Endometrial microvascular endothelial cells (primary cell): Measurements from ENCODE around the gene HDLBP. TPM values are rescaled to one million over a fixed set of nuclear protein-coding genes. Genes with fewer than 3 reads are reported as not detected.
"Not testable (repeated sequence)": the region's sequence is repeated elsewhere in the genome, so short reads cannot be mapped to it uniquely, and the experiment has no call there.

Source experiments
- in situ Hi-C: cut with HindIII; loops from 2 replicates; pipeline ENCODE4 v1.10.0; 2017; ENCODE audit warnings: low sequenced_read_pairs, low pct_unique_long_range_greater_than_20kb; ENCODE audit errors: inconsistent ontology term
- total RNA-seq: library from RNA; depleted of rRNA; stranded (reverse); fragments of >200 nt; gene quantifications from one replicate; pipeline ENCODE4 v1.2.3, GENCODE V29; 2015; ENCODE audit errors: inconsistent ontology term

HDLBP gene
- total RNA-seq, 1 donor from 2014 or later = 354 TPM

DNA sequence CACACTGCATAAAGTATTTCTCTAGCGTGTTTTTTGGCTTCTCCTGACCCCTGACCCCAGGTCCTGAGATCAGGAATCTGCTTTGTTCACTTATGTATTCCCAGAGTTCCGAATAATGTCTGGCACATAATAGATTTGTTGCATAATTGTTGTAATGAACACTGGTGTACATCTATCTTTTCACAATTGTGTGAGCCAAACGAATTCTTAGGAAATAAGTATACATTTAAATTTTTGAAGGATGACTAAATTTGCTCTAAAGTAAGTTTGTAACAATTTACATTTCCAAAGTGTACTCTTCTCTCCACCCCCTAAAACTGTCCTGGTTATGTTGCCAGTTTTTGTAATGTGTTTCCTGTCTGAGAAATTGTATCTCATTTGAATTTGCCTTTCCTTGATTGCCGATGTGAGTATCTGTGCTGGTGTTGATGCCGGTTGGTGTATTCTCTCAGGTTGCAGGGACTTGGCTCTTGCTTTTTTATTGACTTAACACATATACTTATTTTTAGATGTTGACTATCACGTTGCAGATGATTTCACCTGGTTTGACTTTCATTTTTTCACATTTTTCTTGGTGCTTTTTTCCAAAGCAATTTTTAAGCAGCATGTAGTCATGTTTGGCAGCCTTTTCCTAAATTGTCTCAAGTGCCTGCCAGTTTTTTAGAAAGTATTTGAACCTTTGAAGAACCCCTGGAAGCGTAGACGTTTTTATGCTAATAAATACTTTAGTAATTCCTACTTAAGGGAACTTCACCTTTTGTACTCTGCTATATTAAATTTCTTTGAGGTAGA lies 24.6 kb upstream of the HDLBP start:
- in situ Hi-C loops = no loop called here

DNA sequence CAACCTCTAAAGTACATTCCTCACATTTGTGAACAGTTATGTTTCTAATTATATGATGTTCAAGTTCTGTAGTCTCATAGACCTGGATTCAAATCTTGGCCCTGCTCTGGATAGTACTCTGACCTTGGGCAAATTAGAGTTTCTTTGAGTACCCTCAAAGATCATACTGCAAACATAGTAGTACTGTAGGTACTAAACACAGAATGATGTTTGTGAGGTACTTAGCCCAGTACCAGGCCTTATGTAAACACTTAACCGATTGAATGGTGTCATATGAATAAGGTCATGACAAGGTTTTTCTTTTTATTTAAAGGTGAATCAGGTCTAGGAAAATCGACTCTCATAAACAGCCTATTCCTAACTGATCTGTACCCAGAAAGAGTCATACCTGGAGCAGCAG lies 19.3 kb upstream of the HDLBP start:
- in situ Hi-C loops = no loop called here

DNA sequence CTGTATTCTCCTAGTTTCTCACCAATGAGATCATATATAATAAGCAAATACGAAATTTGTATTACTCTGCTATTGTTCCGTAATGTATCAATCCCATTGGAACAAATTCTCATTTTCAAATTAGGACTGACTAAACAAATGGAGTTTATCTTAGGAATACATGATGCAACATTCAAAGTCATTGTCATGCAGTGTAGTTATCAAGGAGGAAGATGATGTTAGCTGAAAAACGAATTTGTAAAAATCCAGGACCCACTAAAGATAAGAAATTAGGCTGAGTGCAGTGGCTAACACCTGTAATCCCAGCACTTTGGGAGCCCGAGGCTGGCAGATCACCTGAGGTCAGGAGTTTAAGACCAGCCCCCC lies 15.1 kb upstream of the HDLBP start:
- in situ Hi-C loops = no loop called here

DNA sequence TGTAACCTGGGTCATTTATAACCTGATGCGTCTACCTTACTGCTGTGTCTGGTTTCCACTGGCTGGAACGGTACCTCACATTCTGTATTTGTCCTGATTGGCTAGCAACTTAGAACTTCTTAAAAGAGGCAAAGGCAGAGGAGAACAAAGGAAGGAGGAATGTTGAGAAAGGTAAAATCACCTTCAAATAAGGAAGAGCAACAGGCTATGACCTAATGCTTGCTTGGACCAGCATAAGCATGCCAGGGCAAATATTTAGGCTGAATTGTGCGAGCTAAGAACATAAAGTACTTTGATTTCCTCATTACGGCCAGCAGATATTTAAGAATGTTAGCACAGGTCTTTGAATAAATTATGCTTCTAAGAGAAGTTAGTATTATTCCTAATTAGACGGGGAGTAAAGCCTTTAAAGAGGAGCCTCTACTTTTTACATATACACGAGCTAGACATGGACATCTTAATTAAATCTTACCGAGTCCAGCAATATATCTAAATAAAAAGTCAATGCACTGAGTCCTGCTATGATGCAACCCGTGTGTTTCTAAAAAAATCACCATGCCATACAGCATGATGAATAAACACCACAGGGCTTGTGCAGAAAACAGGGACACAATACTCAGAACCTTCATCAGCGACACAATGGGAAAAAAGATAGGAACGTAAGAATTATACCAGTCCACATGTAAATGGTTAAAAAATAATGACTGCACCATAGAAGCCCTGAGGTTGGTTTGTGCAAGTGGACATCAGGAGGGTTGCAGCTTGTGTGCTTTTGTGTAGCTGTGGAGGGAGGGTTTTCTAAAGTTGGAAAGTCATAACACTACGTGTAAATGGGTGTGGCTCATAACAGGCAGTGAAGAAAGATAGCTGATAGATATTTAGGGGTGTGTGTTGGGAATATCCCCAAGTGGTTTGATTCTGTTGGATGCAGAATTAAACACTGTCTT lies 14.5 kb upstream of the HDLBP start:
- in situ Hi-C loops = no loop called here

DNA sequence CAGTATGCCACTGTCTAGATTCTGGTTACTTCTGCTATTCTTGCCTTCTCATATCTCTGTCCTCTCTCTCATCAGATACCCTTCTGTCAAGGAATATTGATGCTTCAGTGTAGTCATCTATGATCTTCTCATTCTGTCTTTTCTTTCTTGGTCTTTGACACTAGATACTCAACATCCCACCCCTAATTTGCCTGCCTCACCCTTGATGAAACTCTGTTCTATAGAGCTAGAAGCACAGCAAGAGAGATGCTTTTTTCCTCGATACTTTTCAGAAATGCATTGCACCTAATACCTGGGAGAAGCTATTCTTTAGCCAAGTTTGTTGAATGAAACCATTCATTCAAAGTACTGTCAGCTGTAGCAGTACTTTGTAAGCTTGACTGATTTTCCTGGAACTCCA lies 9.8 kb upstream of the HDLBP start:
- in situ Hi-C loops = no loop called here

DNA sequence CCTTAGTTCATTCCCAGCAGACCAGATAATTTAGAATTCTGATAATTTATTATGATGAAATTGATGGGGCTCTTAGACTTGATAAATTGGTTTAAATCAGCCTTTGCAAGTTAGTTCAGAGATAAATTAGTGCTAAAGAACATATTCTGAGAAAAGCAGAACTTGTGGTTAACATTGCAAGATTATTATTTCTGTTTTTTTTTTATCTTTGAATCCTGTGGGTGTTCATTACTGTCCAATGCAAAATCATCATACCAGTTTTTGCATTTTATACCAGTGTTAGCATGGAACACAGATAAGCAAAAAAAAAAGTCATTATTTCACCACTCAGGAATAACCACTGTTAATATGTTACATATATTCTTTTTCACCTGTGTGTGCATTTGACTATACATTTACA lies 9.3 kb upstream of the HDLBP start:
- in situ Hi-C loops = no loop called here

DNA sequence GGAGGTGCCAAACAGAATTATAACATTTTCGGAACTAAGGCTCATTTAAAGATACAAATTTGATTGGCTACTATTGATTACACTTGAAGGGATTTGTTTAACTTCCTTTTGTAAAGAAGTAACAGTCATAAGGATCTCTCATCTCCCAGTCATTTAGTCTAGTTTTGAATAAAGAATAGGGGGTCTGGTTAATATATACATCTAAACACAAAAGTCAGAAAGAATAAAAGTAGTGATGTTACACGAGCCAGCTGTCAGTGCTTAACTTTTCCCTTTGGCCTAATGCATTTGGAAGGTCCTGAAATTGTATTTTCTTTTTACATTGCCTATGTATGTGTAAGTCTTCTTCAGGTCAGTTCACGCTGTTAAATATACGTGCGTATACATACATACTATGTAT lies 8.3 kb upstream of the HDLBP start:
- in situ Hi-C loops = no loop called here

DNA sequence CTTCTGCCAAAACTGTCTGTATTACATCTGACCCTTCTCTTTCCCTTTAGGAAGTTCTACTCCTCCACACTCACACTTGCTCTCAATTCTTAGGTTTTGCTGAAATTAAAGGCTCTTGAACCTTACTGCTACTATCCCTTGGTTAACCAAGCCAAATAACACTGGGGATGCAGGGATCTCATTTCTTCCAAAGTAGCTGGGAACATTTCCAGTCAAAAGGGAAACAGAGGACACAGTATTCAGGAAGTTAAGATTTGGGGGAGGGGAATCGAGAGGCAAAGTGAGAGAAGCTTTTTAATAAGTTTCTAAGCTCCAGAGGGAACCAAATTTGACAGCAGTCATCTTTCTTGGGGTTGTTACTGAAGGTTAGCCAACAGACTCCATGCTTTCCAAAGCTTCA lies 6.4 kb upstream of the HDLBP start:
- in situ Hi-C loops = no loop called here

DNA sequence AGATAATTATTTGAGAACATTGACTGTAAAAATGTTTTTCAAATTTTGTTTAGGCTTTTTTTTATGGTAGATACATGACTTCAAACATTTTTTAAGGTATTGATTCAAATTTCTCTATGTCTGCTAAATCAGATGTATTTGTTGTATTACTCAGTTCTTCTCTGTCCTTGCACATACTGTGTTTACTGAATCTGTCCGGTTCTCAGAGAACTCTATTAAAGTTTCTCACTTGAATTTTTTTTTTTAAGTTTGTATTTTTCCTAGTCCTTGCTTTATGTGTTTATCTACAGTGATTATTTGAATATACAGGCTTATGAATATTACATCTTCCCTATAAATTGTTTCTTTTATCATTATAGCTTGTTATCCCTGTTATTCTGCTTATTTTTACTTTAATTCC lies 5.6 kb upstream of the HDLBP start:
- in situ Hi-C loops = no loop called here

DNA sequence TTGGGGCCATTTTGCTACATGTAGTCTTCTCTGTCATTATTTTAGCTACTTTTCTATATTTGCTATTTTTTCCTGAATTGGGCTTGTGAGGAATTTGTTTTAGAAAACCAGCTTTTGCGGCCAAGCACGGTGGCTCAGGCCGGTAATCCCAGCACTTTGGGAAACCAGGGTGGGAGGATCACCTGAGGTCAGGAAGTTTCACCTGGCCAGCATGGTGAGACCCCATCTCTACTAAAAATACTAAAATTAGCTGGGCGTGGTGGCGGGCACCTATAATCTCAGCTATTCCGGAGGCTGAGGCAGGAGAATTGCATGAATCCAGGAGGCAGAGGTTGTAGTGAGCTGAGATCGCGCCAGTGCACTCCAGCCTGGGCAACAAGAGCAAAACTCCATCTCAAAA lies 4.9 kb upstream of the HDLBP start:
- in situ Hi-C loops = no loop called here

DNA sequence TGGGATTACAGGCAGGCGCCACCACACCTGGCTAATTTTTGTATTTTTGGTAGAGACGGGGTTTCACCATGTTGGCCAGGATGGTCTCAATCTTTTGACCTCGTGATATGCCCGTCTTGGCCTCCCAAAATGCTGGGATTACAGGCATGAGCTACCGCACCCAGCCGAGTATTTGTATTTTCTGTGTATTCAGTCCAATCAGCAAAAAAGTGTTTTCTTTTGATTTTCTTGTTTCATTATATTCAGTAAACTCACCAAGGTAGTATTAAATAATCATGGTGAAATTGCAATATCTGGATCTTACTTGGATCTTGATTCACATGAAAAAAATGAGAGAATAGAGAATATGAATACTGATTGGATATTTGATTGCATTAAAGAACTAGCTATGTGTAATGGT lies 3.4 kb upstream of the HDLBP start:
- in situ Hi-C loops = not testable (repeated sequence)

DNA sequence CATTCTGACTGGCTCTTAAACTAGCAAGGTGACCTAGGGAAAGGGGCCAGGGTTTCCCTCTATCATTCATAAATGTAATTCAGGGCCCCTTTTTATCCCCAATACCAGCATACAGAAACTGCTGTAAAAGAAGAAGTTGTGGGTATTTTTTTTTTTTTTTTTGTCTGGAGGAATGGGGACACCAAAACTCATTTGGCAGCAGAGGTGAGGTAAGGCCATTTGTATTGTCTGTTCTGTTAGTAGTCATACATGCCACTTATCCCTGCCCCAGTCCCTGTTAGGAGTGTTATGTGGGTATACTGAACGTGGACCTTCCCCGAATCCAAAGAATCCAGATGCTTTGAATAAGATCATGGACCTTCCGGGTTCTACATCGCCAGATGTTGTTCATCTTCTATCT lies 1.9 kb upstream of the HDLBP start:
- in situ Hi-C loops = no loop called here

DNA sequence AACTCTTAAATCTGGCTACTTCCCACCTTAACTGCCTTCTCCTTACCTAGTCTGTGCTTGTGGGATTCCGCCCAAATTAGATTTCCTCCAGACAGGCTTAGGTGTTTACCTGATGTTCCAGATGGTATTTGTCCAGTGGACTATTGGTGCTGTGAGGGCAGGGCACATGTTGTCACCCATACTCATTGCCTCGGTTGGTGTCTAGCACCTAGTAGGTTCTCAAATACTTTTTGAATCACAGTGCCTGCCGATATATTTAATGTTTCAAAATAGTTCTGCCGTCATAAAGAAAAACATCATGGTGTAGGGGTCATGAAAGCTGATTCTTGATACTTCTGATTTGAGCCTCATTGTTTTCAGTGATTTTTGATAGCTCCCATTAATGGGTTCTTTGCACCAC lies 1.4 kb upstream of the HDLBP start:
- in situ Hi-C loops = no loop called here

DNA sequence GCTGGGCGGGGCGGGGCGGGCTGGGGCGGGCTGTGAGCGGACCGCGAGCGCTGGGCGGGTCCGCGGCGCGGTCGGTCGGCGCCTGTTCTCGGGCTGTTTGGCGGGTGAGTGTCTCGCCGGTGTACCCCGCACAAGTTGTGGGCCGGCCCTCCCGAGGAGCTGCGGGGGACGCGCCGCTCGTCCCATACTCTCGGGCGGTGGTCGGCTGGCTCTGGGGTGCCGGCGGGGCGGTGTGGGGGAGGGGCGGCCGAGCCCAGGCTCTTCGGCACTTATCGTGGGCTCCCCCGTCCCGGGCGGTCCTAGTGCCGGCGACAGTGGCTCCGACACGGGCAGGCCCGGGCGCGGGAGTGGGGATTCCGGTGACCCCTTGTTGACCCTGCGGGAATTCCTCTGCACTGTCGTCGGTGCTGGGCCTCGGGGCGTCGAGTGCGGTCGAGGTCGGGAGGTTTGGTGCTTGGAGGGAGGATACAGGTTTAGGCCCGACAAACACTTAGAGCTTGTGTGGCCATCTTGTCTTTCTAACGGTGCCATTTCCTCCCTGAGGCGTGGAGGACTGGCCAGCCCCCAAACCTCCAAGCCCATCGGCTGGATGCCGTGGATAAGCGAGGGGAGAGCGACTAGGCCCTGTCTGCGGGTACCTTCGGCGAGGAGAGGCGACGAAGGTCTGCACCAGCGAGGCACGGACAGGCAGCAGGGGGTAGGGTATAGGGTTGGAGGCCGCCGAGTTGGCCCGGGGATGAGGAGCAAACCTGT lies 583 bp upstream of the HDLBP start, which contains the start of gene SEPTIN2:
SEPTIN2 (plus strand) TSS at position 47 of the 753 bp plus-strand sequence. CDS start 8,308 bp downstream, outside the sequence.
- in situ Hi-C loops = no loop called here

DNA sequence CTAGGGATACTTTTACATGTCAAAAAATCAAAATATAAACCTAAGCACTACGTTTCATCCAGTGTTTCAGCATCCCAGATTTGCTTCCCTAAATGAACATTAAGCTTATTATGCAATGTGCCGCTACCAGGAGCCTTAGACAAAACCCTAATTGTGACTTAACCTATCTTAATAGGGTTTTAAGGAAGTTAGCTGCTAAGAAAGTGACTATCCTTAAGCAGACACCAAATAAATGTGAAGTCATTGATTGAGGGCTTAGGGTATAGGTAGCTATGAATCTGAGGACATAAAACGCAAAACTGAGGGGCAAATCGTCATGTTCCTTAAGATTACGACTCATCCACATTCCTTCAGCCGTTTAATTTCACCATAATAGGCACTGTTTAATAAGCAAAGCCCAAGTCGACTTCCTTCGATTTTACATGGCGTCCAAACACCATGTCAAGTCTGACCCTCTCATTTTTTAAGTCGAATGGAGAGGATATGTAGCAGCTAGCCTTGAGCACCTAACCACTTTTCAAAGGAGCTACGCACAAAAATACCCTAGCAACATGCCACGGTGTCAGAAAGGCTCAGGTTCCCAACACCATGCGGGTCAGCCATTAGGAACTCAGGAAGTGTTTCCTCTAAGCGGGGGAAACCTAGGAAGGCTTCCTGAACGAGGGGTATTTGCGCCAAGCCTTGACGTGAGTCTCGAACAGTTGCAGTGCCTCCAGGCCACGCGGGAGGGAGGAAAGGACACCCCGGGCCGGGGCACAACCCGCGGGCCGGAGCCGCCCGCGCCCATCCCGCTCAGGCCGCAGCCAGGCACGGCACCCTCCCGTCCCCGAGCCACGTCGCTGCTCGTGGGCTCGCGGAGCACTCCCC lies 1.0 kb downstream of the HDLBP start:
- in situ Hi-C loops = no loop called here

DNA sequence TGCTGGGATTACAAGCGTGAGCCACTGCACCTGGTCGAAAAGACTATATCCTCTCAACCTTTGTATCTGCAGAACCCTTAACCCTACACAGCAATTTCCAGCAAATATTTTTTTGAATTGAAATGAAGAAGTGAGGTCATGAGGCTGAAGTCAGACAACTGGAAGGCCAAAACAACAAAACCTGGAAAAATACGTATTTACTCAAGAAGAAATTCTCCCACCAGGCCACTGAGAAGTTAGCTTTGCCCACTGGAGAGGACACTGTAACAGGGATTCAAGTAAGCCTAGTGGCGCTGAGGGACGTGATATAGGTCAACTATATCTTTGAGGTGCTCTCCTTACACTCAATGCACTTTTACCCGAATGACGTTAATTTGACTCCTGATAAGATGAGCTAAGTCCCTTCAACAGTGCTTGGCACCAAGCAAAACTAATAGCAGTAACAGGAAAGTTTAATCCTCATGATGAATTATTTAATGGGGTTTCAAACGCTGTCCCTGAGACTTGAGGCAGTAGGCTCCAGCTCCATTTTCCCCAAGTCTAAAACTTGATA lies 1.9 kb downstream of the HDLBP start:
- in situ Hi-C loops = no loop called here

DNA sequence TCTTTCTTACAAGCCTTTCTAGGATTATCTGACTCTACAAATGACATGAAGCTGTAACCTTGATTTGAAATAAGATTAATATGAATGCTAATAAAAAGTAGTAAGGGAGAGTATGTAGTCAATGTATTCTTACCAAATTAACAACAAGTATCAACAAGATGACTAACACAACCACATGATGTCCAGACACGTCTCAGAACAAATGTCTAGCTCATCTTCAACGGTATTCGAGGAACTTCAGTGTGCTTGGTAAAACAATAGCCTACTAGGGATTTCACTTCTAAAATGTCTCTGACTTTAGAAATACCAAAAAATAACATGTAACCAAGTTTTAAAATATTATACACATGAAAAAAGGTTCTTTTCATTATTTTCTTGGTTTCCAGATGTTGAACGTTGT lies 3.4 kb downstream of the HDLBP start:
- in situ Hi-C loops = no loop called here

DNA sequence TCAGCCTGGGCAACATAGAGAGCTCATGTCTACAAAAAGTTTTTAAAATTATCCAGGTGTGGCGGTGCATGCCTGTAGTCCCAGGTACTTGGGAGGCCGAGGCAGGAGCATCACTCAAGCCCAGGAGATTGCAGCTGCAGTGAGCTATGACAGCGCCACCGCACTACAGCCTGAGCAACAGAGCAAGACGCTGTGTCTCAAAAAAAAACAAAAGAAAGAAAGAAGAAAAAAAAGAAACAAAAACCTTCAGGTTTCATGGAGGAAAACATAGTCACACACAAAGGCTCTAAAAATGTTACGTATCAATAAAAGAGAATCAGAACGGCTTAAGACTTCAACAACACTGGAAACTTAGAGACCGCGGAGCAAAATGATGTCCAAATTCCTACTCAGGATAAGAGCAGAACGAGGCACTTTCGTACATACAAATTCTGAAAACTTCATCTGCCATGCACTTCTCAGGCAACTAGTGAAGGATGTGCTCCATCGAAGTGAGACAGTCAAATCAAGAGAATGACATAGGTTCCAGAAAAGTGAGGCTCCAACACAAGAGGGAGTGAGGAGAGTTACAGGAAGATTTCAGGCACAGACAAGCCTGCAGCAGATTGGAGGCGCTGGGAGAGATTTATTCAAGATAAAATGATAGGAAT lies 4.4 kb downstream of the HDLBP start:
- in situ Hi-C loops = no loop called here
